Karpas-422 (cell line): Measurements from ENCODE around the gene SORCS1. TPM values are rescaled to one million over a fixed set of nuclear protein-coding genes. Genes with fewer than 3 reads are reported as not detected.

Source experiments
- DNase-seq: peaks from one replicate; pipeline ENCODE4 v3.0.0-alpha.2; 2015
- H2AFZ ChIP-seq: fragments of 200-600 bp; sonication (generic); 2 replicates; pipeline ENCODE4 v1.6.1; 2014; ENCODE audit warnings: antibody characterized with exemption, low read length, mixed read lengths
- H3K27ac ChIP-seq: fragments of 200-600 bp; sonication (generic); 2 replicates; pipeline ENCODE4 v1.5.1; 2014; ENCODE audit warnings: mild to moderate bottlenecking, low read length, moderate library complexity
- H3K27me3 ChIP-seq: fragments of 200-600 bp; sonication (generic); 2 replicates; pipeline ENCODE4 v1.6.1; 2014; ENCODE audit warnings: low read length, mixed read lengths
- H3K36me3 ChIP-seq: fragments of 200-600 bp; sonication (generic); 2 replicates; pipeline ENCODE4 v1.6.1; 2014; ENCODE audit warnings: low read length, mixed read lengths; ENCODE audit not compliant: insufficient read depth
- H3K4me1 ChIP-seq: fragments of 200-600 bp; sonication (generic); 2 replicates; pipeline ENCODE4 v1.6.1; 2014; ENCODE audit warnings: mild to moderate bottlenecking, low read length, mixed read lengths
- H3K4me2 ChIP-seq: fragments of 200-600 bp; sonication (generic); 2 replicates; pipeline ENCODE4 v1.6.1; 2014; ENCODE audit warnings: low read length, low read depth, mild to moderate bottlenecking; ENCODE audit not compliant: poor library complexity, severe bottlenecking
- H3K4me3 ChIP-seq: fragments of 200-600 bp; sonication (generic); 2 replicates; pipeline ENCODE4 v1.5.1; 2014; ENCODE audit warnings: mild to moderate bottlenecking, antibody characterized with exemption, low read length, mixed read lengths
- H3K79me2 ChIP-seq: fragments of 200-600 bp; sonication (generic); 2 replicates; pipeline ENCODE4 v1.6.1; 2014; ENCODE audit warnings: mild to moderate bottlenecking, low read length, mixed read lengths
- H3K9ac ChIP-seq: fragments of 200-600 bp; sonication (generic); 2 replicates; pipeline ENCODE4 v1.6.0; 2014; ENCODE audit warnings: low read length
- H3K9me2 ChIP-seq: fragments of 200-600 bp; sonication (generic), shearing (Covaris generic); replicated peaks from 2 replicates; pipeline ENCODE4 v1.6.0; 2014; ENCODE audit warnings: mild to moderate bottlenecking, low read length, moderate library complexity; ENCODE audit not compliant: insufficient read depth
- H3K9me3 ChIP-seq: fragments of 300-700, 200-600 bp; sonication (generic); 2 replicates; pipeline ENCODE4 v1.6.1; 2014; ENCODE audit warnings: low read length, mixed read lengths
- H4K20me1 ChIP-seq: fragments of 200-600 bp; sonication (generic); 2 replicates; pipeline ENCODE4 v1.6.1; 2014; ENCODE audit warnings: mild to moderate bottlenecking, antibody characterized with exemption, low read length, low read depth; ENCODE audit not compliant: insufficient read depth
- total RNA-seq: library from RNA; depleted of rRNA; stranded (reverse); fragments of >200 nt; shearing (Covaris generic); gene quantifications from 2 replicates; pipeline ENCODE4 v1.2.3, GENCODE V29; 2014; ENCODE audit warnings: low replicate concordance

Gene SORCS1
- total RNA-seq, 1 experiment from 2014 or later, result not detected

GRCh38 chr10:106751091-106751490 is 413.4 kb downstream of the SORCS1 start:
- no peaks in the 10 kb centered on the region for H4K20me1 ChIP-seq
- no peaks in the 10 kb centered on the region for H3K9me2 ChIP-seq
- H3K36me3 ChIP-seq, result no peaks in the 10 kb centered on the region
- H3K4me1 ChIP-seq, result no peaks in the 10 kb centered on the region
- no peak overlapping the region for H3K4me2 ChIP-seq
- no peaks in the 10 kb centered on the region for H3K79me2 ChIP-seq
- H3K9ac ChIP-seq, result no peak overlapping the region
- peaks cover 20% of the 10 kb centered on the region for H3K9me3 ChIP-seq
- H3K4me3 ChIP-seq, result no peak overlapping the region
- no peak overlapping the region for H3K27ac ChIP-seq
- DNase-seq, result no peak
- H3K27me3 ChIP-seq, result no peaks in the 10 kb centered on the region
- H2AFZ ChIP-seq, result no peak overlapping the region

- Histone ChIP-seq H3K27ac (no peak overlapping the region), H3K36me3 (no peaks in the 10 kb centered on the region), H3K4me1 (no peaks in the 10 kb centered on the region), H2AFZ (no peak overlapping the region), H3K79me2 (no peaks in the 10 kb centered on the region), H3K9ac (no peak overlapping the region), H3K4me3 (no peak overlapping the region), H3K4me2 (no peak overlapping the region), H3K9me3 (peaks cover 16% of the 10 kb centered on the region), H3K27me3 (no peaks in the 10 kb centered on the region), H3K9me2 (no peaks in the 10 kb centered on the region), H4K20me1 (no peaks in the 10 kb centered on the region)
- no peak for DNase-seq
These were observed 417.6 kb downstream of the SORCS1 start for GRCh38 chr10:106746868-106747267.

GRCh38 chr10:106741006-106741530 is 423.4 kb downstream of the SORCS1 start:
- Histone ChIP-seq H3K9me2 (no peaks in the 10 kb centered on the region), H3K4me2 (no peak overlapping the region), H3K9ac (no peak overlapping the region), H4K20me1 (no peaks in the 10 kb centered on the region), H3K27ac (no peak overlapping the region), H3K4me1 (no peaks in the 10 kb centered on the region), H3K27me3 (no peaks in the 10 kb centered on the region), H2AFZ (no peak overlapping the region), H3K4me3 (no peak overlapping the region), H3K9me3 (peaks cover 12% of the 10 kb centered on the region), H3K36me3 (no peaks in the 10 kb centered on the region), H3K79me2 (no peaks in the 10 kb centered on the region)
- no peak for DNase-seq

- DNase-seq, result no peak
- Histone ChIP-seq H3K36me3 (no peaks in the 10 kb centered on the region), H4K20me1 (no peaks in the 10 kb centered on the region), H3K4me2 (no peak overlapping the region), H3K4me3 (no peak overlapping the region), H3K9me2 (no peaks in the 10 kb centered on the region), H3K9me3 (peaks cover 12% of the 10 kb centered on the region), H2AFZ (no peak overlapping the region), H3K79me2 (no peaks in the 10 kb centered on the region), H3K4me1 (no peaks in the 10 kb centered on the region), H3K27ac (no peak overlapping the region), H3K27me3 (no peaks in the 10 kb centered on the region), H3K9ac (no peak overlapping the region)
These were observed 424.4 kb downstream of the SORCS1 start for GRCh38 chr10:106740071-106740470.

- H3K27me3 ChIP-seq, result no peaks in the 10 kb centered on the region
- H3K4me1 ChIP-seq, result no peaks in the 10 kb centered on the region
- DNase-seq, result no peak
- no peak overlapping the region for H3K4me2 ChIP-seq
- no peak overlapping the region for H3K9ac ChIP-seq
- H4K20me1 ChIP-seq, result no peaks in the 10 kb centered on the region
- H3K9me2 ChIP-seq, result no peaks in the 10 kb centered on the region
- H3K79me2 ChIP-seq, result no peaks in the 10 kb centered on the region
- H2AFZ ChIP-seq, result no peak overlapping the region
- no peaks in the 10 kb centered on the region for H3K36me3 ChIP-seq
- H3K27ac ChIP-seq, result no peak overlapping the region
- H3K4me3 ChIP-seq, result no peak overlapping the region
- peaks cover 4% of the 10 kb centered on the region for H3K9me3 ChIP-seq
These were observed 430.3 kb downstream of the SORCS1 start for GRCh38 chr10:106734220-106734619.

- Histone ChIP-seq H3K4me1 (no peaks in the 10 kb centered on the region), H3K9me2 (no peaks in the 10 kb centered on the region), H3K27ac (no peak overlapping the region), H3K27me3 (no peaks in the 10 kb centered on the region), H3K4me2 (no peak overlapping the region), H2AFZ (no peak overlapping the region), H3K36me3 (no peaks in the 10 kb centered on the region), H3K9ac (no peak overlapping the region), H3K9me3 (peaks cover 12% of the 10 kb centered on the region), H4K20me1 (no peaks in the 10 kb centered on the region), H3K4me3 (no peak overlapping the region), H3K79me2 (no peaks in the 10 kb centered on the region)
- no peak for DNase-seq
These were observed 436.3 kb downstream of the SORCS1 start for GRCh38 chr10:106728232-106728631.

- H3K4me2 ChIP-seq, result no peak overlapping the region
- no peak overlapping the region for H2AFZ ChIP-seq
- H3K9ac ChIP-seq, result no peak overlapping the region
- H3K4me3 ChIP-seq, result no peak overlapping the region
- H3K9me3 ChIP-seq, result peaks cover 12% of the 10 kb centered on the region
- no peaks in the 10 kb centered on the region for H3K4me1 ChIP-seq
- no peaks in the 10 kb centered on the region for H3K36me3 ChIP-seq
- no peaks in the 10 kb centered on the region for H3K27me3 ChIP-seq
- H4K20me1 ChIP-seq, result no peaks in the 10 kb centered on the region
- no peaks in the 10 kb centered on the region for H3K9me2 ChIP-seq
- DNase-seq, result no peak
- H3K27ac ChIP-seq, result no peak overlapping the region
- H3K79me2 ChIP-seq, result no peaks in the 10 kb centered on the region
These were observed 437.3 kb downstream of the SORCS1 start for GRCh38 chr10:106727170-106727569.

- no peaks in the 10 kb centered on the region for H3K9me2 ChIP-seq
- H3K4me3 ChIP-seq, result no peak overlapping the region
- no peak overlapping the region for H2AFZ ChIP-seq
- no peaks in the 10 kb centered on the region for H3K79me2 ChIP-seq
- peaks cover 7% of the 10 kb centered on the region for H3K9me3 ChIP-seq
- DNase-seq, result no peak
- H3K9ac ChIP-seq, result no peak overlapping the region
- H3K27me3 ChIP-seq, result no peaks in the 10 kb centered on the region
- no peak overlapping the region for H3K27ac ChIP-seq
- H4K20me1 ChIP-seq, result no peaks in the 10 kb centered on the region
- no peaks in the 10 kb centered on the region for H3K4me1 ChIP-seq
- no peak overlapping the region for H3K4me2 ChIP-seq
- no peaks in the 10 kb centered on the region for H3K36me3 ChIP-seq
These were observed 442.0 kb downstream of the SORCS1 start for GRCh38 chr10:106722524-106722923.

GRCh38 chr10:106720683-106721082 is 443.8 kb downstream of the SORCS1 start:
- H3K27me3 ChIP-seq, result no peaks in the 10 kb centered on the region
- H3K9me3 ChIP-seq, result peaks cover 3% of the 10 kb centered on the region
- H3K27ac ChIP-seq, result no peak overlapping the region
- H2AFZ ChIP-seq, result no peak overlapping the region
- no peaks in the 10 kb centered on the region for H3K4me1 ChIP-seq
- no peaks in the 10 kb centered on the region for H3K9me2 ChIP-seq
- no peak for DNase-seq
- no peak overlapping the region for H3K9ac ChIP-seq
- no peak overlapping the region for H3K4me2 ChIP-seq
- H3K79me2 ChIP-seq, result no peaks in the 10 kb centered on the region
- H3K36me3 ChIP-seq, result no peaks in the 10 kb centered on the region
- H3K4me3 ChIP-seq, result no peak overlapping the region
- H4K20me1 ChIP-seq, result no peaks in the 10 kb centered on the region
